HepG2 (cell line): ENCODE results near the gene NDUFC1. TPM values are rescaled to one million over a fixed set of nuclear protein-coding genes. Genes with fewer than 3 reads are reported as not detected.

ENCODE experiments used
- CCAR2 ChIP-seq: fragments of 200-400 bp; formaldehyde crosslinking; optimal IDR thresholded peaks from 2 replicates; pipeline ENCODE3; 2018; ENCODE audit warnings: low read depth, mild to moderate bottlenecking, low read length, moderate library complexity
- FOXK2 ChIP-seq: fragments of 450-650 bp; IDR thresholded peaks from 2 replicates; pipeline ENCODE4 v1.6.1; 2016
- HDAC1 ChIP-seq: sonication (generic); formaldehyde crosslinking; IDR thresholded peaks from 2 replicates; pipeline ENCODE4 v1.5.1; 2020; ENCODE audit warnings: mild to moderate bottlenecking, missing genetic modification reagents
- KDM5B ChIP-seq: sonication (generic); formaldehyde crosslinking; IDR thresholded peaks from 2 replicates; pipeline ENCODE4 v1.4.0; 2020; ENCODE audit warnings: missing genetic modification reagents, mild to moderate bottlenecking, borderline replicate concordance
- POLR2G ChIP-seq: fragments of 200-400 bp; formaldehyde crosslinking; IDR thresholded peaks from 2 replicates; pipeline ENCODE4 v1.6.1; 2018; ENCODE audit warnings: mild to moderate bottlenecking, low read depth, low read length, moderate library complexity
- RARG ChIP-seq: sonication (generic); formaldehyde crosslinking; IDR thresholded peaks from 2 replicates; pipeline ENCODE4 v1.4.0; 2020; ENCODE audit warnings: low read depth, mild to moderate bottlenecking, missing genetic modification reagents
- RXRA ChIP-seq: sonication (generic); formaldehyde crosslinking; IDR thresholded peaks from 2 replicates; pipeline ENCODE4 v1.5.1; 2020; ENCODE audit warnings: missing genetic modification reagents
- ZFP36L2 ChIP-seq: sonication (generic); formaldehyde crosslinking; IDR thresholded peaks from 2 replicates; pipeline ENCODE4 v1.4.0; 2020; ENCODE audit warnings: missing genetic modification reagents
- ZNF615 ChIP-seq: sonication (generic); formaldehyde crosslinking; IDR thresholded peaks from 2 replicates; pipeline ENCODE4 v1.5.0; 2020; ENCODE audit warnings: mild to moderate bottlenecking, missing genetic modification reagents, borderline replicate concordance
- ZNF788 ChIP-seq: sonication (generic); formaldehyde crosslinking; IDR thresholded peaks from 2 replicates; pipeline ENCODE4 v1.5.0; 2020; ENCODE audit warnings: mild to moderate bottlenecking, missing genetic modification reagents, borderline replicate concordance
- ZNF816 ChIP-seq: sonication (generic); formaldehyde crosslinking; IDR thresholded peaks from 2 replicates; pipeline ENCODE4 v1.8.0; 2022; ENCODE audit warnings: missing genetic modification reagents, mild to moderate bottlenecking, borderline replicate concordance
- ZNF883 ChIP-seq: sonication (generic); formaldehyde crosslinking; IDR thresholded peaks from 2 replicates; pipeline ENCODE4 v1.5.1; 2020; ENCODE audit warnings: mild to moderate bottlenecking, missing genetic modification reagents; ENCODE audit errors: not compliant biosample characterization
- ZSCAN9 ChIP-seq: IDR thresholded peaks from 2 replicates; pipeline ENCODE4 v1.6.1; 2016; ENCODE audit warnings: borderline replicate concordance
- polyA plus RNA-seq, 8 experiments: library from polyadenylated mRNA; depleted of rRNA in 3 of 8; stranded (reverse) in 7 of 8; unstranded in 1 of 8; fragments of >200 nt; fragmentation: Illumina TruSeq in 4 of 8; extraction: Trizol in 4 of 8; gene quantifications; 2 replicates each; pipeline versions ENCODE4 v1.2.1 to v1.2.3, GENCODE V29; 2011 to 2016; ENCODE audit warnings: low read depth in 4 of 8, missing spikeins in 1 of 8, mixed read lengths in 1 of 8; ENCODE audit not compliant: insufficient read depth in 1 of 8
- total RNA-seq, 5 experiments: library from RNA; depleted of rRNA; stranded (reverse); fragments of >200 nt; fragmentation: Illumina TruSeq; extraction: Trizol; gene quantifications; 2 replicates each; pipeline ENCODE4 v1.2.3, GENCODE V29; 2016; ENCODE audit warnings: low read depth in 1 of 5
- TF ChIP-seq, protein P1 (sequence below): sonication (generic); formaldehyde crosslinking; IDR thresholded peaks from 2 replicates; pipeline ENCODE4 v1.9.0; 2021; ENCODE audit warnings: mild to moderate bottlenecking, missing genetic modification reagents
- TF ChIP-seq, protein P2 (sequence below): sonication (generic); formaldehyde crosslinking; IDR thresholded peaks from 2 replicates; pipeline ENCODE4 v1.4.0; 2020; ENCODE audit warnings: missing genetic modification reagents
- TF ChIP-seq, protein P3 (sequence below): IDR thresholded peaks from 2 replicates; pipeline ENCODE4 v1.6.1; 2012; ENCODE audit warnings: low read depth, low read length, improper control_type of control experiment
- TF ChIP-seq, protein P4 (sequence below): sonication (generic); formaldehyde crosslinking; IDR thresholded peaks from 2 replicates; pipeline ENCODE4 v1.8.0; 2022; ENCODE audit warnings: mild to moderate bottlenecking, missing genetic modification reagents

The NDUFC1 gene
- total and polyA plus RNA-seq, 2 of the 13 experiments (the other 11 are each of a cell fraction or from before 2014, with no cell fraction given): 43.4 to 96.4 TPM

GRCh38 chr4:139295206-139295941 is 6.9 kb downstream of the NDUFC1 start (continued):
- TF ChIP-seq, protein P1, sequence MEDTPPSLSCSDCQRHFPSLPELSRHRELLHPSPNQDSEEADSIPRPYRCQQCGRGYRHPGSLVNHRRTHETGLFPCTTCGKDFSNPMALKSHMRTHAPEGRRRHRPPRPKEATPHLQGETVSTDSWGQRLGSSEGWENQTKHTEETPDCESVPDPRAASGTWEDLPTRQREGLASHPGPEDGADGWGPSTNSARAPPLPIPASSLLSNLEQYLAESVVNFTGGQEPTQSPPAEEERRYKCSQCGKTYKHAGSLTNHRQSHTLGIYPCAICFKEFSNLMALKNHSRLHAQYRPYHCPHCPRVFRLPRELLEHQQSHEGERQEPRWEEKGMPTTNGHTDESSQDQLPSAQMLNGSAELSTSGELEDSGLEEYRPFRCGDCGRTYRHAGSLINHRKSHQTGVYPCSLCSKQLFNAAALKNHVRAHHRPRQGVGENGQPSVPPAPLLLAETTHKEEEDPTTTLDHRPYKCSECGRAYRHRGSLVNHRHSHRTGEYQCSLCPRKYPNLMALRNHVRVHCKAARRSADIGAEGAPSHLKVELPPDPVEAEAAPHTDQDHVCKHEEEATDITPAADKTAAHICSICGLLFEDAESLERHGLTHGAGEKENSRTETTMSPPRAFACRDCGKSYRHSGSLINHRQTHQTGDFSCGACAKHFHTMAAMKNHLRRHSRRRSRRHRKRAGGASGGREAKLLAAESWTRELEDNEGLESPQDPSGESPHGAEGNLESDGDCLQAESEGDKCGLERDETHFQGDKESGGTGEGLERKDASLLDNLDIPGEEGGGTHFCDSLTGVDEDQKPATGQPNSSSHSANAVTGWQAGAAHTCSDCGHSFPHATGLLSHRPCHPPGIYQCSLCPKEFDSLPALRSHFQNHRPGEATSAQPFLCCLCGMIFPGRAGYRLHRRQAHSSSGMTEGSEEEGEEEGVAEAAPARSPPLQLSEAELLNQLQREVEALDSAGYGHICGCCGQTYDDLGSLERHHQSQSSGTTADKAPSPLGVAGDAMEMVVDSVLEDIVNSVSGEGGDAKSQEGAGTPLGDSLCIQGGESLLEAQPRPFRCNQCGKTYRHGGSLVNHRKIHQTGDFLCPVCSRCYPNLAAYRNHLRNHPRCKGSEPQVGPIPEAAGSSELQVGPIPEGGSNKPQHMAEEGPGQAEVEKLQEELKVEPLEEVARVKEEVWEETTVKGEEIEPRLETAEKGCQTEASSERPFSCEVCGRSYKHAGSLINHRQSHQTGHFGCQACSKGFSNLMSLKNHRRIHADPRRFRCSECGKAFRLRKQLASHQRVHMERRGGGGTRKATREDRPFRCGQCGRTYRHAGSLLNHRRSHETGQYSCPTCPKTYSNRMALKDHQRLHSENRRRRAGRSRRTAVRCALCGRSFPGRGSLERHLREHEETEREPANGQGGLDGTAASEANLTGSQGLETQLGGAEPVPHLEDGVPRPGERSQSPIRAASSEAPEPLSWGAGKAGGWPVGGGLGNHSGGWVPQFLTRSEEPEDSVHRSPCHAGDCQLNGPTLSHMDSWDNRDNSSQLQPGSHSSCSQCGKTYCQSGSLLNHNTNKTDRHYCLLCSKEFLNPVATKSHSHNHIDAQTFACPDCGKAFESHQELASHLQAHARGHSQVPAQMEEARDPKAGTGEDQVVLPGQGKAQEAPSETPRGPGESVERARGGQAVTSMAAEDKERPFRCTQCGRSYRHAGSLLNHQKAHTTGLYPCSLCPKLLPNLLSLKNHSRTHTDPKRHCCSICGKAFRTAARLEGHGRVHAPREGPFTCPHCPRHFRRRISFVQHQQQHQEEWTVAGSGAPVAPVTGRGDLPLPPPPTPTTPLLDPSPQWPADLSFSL (CRISPR knock-in tag): no peak
- TF ChIP-seq ZNF816: no peak
- TF ChIP-seq, protein P2, sequence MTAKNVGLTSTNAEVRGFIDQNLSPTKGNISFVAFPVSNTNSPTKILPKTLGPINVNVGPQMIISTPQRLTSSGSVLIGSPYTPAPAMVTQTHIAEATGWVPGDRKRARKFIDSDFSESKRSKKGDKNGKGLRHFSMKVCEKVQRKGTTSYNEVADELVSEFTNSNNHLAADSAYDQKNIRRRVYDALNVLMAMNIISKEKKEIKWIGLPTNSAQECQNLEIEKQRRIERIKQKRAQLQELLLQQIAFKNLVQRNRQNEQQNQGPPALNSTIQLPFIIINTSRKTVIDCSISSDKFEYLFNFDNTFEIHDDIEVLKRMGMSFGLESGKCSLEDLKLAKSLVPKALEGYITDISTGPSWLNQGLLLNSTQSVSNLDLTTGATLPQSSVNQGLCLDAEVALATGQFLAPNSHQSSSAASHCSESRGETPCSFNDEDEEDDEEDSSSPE (CRISPR knock-in tag): 0 out of 2 replicates have a peak, but pooled peaks have one; percentile 12
- TF ChIP-seq ZNF615 (CRISPR knock-in tag): 0 out of 2 replicates have a peak, but pooled peaks have one; percentile 86
- TF ChIP-seq, protein P3, sequence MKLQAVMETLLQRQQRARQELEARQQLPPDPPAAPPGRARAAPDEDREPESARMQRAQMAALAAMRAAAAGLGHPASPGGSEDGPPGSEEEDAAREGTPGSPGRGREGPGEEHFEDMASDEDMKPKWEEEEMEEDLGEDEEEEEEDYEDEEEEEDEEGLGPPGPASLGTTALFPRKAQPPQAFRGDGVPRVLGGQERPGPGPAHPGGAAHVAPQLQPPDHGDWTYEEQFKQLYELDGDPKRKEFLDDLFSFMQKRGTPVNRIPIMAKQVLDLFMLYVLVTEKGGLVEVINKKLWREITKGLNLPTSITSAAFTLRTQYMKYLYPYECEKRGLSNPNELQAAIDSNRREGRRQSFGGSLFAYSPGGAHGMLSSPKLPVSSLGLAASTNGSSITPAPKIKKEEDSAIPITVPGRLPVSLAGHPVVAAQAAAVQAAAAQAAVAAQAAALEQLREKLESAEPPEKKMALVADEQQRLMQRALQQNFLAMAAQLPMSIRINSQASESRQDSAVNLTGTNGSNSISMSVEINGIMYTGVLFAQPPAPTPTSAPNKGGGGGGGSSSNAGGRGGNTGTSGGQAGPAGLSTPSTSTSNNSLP: 0 out of 2 replicates have a peak, but pooled peaks have one; percentile 16
- no peak for TF ChIP-seq FOXK2
- peak; percentile 77; the same call in 1 of the 2 replicates for TF ChIP-seq HDAC1
- TF ChIP-seq ZNF883 (CRISPR knock-in tag): peak; percentile 84
- TF ChIP-seq CCAR2: no peak
- TF ChIP-seq, protein P4, sequence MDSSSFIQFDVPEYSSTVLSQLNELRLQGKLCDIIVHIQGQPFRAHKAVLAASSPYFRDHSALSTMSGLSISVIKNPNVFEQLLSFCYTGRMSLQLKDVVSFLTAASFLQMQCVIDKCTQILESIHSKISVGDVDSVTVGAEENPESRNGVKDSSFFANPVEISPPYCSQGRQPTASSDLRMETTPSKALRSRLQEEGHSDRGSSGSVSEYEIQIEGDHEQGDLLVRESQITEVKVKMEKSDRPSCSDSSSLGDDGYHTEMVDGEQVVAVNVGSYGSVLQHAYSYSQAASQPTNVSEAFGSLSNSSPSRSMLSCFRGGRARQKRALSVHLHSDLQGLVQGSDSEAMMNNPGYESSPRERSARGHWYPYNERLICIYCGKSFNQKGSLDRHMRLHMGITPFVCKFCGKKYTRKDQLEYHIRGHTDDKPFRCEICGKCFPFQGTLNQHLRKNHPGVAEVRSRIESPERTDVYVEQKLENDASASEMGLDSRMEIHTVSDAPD: peak; percentile 58; the same call in 1 of the 2 replicates
- TF ChIP-seq POLR2G: peak; percentile 78
- TF ChIP-seq ZNF788 (CRISPR knock-in tag): peak; percentile 75; the same call in 1 of the 2 replicates
- no peak for TF ChIP-seq ZFP36L2 (CRISPR knock-in tag)
- TF ChIP-seq KDM5B: peak; percentile 94; the same call in 1 of the 2 replicates
- TF ChIP-seq RXRA: peak; percentile 85
- peak; percentile 87; the same call in 1 of the 2 replicates for TF ChIP-seq RARG (CRISPR knock-in tag)
- TF ChIP-seq ZSCAN9 (CRISPR knock-in tag): 0 out of 2 replicates have a peak, but pooled peaks have one; percentile 44
